OCI-LY3 (cell line): ENCODE results near the gene ZSCAN2.

Source experiments
- EZH2phosphoT487 ChIP-seq: fragments of 200-600 bp; shearing (Covaris generic); IDR thresholded peaks from 2 replicates; pipeline ENCODE4 v1.6.1; 2018; ENCODE audit warnings: antibody characterized with exemption, mixed run types, low read depth
- TF ChIP-seq, protein P1 (sequence below): fragments of 200-600, 300-600 bp; sonication (generic); IDR thresholded peaks from 2 replicates; pipeline ENCODE4 v1.5.1; 2014; ENCODE audit warnings: antibody characterized with exemption, low read length, low read depth

DNA sequence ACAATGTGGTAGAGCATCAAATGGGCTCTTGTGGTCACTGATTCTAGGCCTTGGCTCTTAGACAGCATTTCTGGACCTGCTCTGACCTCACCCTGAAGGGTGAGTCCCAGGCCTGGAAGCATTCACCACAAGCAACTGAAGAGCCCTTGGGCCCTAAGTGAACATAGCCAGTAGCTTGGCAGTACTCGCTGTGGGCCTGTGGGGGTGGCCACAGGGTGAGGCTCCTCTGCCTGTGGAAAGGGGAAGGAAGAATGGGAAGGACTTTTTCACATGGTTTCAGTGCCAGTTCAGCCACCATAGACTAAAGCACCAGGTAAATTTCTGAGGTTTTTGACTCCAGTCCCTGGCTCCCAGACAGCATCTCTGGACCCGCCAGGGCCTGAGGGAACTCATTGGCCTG, 5.1 kb upstream of the ZSCAN2 start:
- TF ChIP-seq, protein P1, sequence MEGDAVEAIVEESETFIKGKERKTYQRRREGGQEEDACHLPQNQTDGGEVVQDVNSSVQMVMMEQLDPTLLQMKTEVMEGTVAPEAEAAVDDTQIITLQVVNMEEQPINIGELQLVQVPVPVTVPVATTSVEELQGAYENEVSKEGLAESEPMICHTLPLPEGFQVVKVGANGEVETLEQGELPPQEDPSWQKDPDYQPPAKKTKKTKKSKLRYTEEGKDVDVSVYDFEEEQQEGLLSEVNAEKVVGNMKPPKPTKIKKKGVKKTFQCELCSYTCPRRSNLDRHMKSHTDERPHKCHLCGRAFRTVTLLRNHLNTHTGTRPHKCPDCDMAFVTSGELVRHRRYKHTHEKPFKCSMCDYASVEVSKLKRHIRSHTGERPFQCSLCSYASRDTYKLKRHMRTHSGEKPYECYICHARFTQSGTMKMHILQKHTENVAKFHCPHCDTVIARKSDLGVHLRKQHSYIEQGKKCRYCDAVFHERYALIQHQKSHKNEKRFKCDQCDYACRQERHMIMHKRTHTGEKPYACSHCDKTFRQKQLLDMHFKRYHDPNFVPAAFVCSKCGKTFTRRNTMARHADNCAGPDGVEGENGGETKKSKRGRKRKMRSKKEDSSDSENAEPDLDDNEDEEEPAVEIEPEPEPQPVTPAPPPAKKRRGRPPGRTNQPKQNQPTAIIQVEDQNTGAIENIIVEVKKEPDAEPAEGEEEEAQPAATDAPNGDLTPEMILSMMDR: no peak
- TF ChIP-seq EZH2phosphoT487: no peak
